Activated CD4-positive, alpha-beta T cell treated with anti-CD3 and anti-CD28 coated beads, Interleukin-2, amount 10 ng/mL, durations not matched to agents 24 days and 14 days (primary cell): ENCODE results near the gene CYP27C1. TPM values are rescaled to one million over a fixed set of nuclear protein-coding genes. Genes with fewer than 3 reads are reported as not detected.

ENCODE experiments used
- DNase-seq: peaks from one replicate; pipeline ENCODE4 v3.0.0; 2022
- H3K27ac Mint-ChIP-seq: one replicate; pipeline ENCODE4 v1.8.0; 2022; ENCODE audit warnings: mild to moderate bottlenecking, mixed read lengths
- H3K27me3 Mint-ChIP-seq: one replicate; pipeline ENCODE4 v1.8.0; 2022; ENCODE audit warnings: mixed read lengths
- H3K36me3 Mint-ChIP-seq: one replicate; pipeline ENCODE4 v1.8.0; 2022; ENCODE audit warnings: low read depth, mild to moderate bottlenecking, mixed read lengths
- H3K4me1 Mint-ChIP-seq: one replicate; pipeline ENCODE4 v1.8.0; 2021; ENCODE audit warnings: mixed read lengths
- H3K4me3 Mint-ChIP-seq: one replicate; pipeline ENCODE4 v1.8.0; 2022; ENCODE audit warnings: mild to moderate bottlenecking, moderate library complexity, mixed read lengths
- H3K9me3 Mint-ChIP-seq: one replicate; pipeline ENCODE4 v1.8.0; 2021; ENCODE audit warnings: mixed read lengths
- intact Hi-C: fragments of 100-400 bp; cut with micrococcal nuclease; formaldehyde crosslinking; loops from one replicate; pipeline ENCODE4 v1.15.1; 2023
- total RNA-seq: library from RNA; stranded (reverse); gene quantifications from 2 replicates; pipeline ENCODE4 v1.2.3, GENCODE V29; 2022

Gene CYP27C1
- total RNA-seq, 1 donor from 2014 or later, result not detected

GRCh38 chr2:127154396-127154795, 65.7 kb downstream of the CYP27C1 start:
- DNase-seq, result no peak
- intact Hi-C loops, result no loop called here
- H3K4me3 Mint-ChIP-seq, result no peak overlapping the region
- no peak overlapping the region for H3K27ac Mint-ChIP-seq
- peaks cover 8% of the 10 kb centered on the region for H3K27me3 Mint-ChIP-seq
- no peaks in the 10 kb centered on the region for H3K4me1 Mint-ChIP-seq
- no peaks in the 10 kb centered on the region for H3K36me3 Mint-ChIP-seq
- H3K9me3 Mint-ChIP-seq, result peaks cover 5% of the 10 kb centered on the region

DNA sequence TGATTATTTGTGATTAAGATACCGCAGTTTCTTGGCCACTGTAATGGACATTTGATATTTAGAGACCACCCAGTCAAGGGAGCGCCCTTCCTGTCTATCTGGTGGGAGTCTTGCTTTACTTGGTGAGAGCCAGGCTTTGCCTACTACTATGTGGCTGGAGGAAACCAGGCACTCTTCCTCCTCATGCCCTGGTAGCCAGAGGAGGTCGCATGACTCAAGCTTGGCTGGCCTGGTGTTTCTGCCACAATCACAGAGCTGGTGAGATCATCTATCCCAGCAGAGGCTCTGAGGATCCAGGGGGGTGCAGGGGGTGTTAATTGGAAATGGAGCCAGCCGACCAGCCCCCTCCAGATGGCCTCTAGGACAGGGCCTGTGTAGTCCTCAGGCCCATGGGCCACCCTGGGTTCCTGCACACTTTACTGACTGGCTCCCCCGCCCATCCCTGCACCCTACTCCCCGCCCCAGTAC, 66.4 kb downstream of the CYP27C1 start:
- Mint-ChIP-seq H3K27me3 (peaks cover 6% of the 10 kb centered on the region), H3K36me3 (no peaks in the 10 kb centered on the region), H3K4me1 (no peaks in the 10 kb centered on the region), H3K9me3 (peaks cover 5% of the 10 kb centered on the region), H3K4me3 (no peak overlapping the region), H3K27ac (no peak overlapping the region)
- intact Hi-C loops, result no loop called here
- no peak for DNase-seq

DNA sequence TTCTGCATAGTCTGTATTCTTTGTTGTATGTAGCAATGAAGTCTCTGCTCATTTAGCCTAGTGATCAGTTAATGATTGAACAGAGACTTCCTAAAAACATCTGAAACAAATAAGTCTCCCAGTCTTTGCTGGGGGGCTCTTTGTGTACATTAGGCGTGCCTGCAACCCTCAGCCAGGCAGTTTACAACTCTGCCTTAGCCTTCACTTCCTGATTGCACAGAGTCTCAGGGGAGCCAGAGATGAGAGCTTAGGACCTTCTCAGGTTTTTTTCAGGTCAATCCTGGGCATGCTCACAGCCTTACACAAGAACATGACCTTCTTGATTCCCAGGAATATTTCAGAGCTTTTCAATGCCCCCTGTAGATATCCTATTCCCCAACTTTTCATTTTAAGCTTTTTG, 69.1 kb downstream of the CYP27C1 start:
- intact Hi-C loops, result no loop called here
- no peak overlapping the region for H3K27ac Mint-ChIP-seq
- H3K9me3 Mint-ChIP-seq, result peaks cover 5% of the 10 kb centered on the region
- no peak for DNase-seq
- no peaks in the 10 kb centered on the region for H3K36me3 Mint-ChIP-seq
- peaks cover 2% of the 10 kb centered on the region for H3K27me3 Mint-ChIP-seq
- no peak overlapping the region for H3K4me3 Mint-ChIP-seq
- no peaks in the 10 kb centered on the region for H3K4me1 Mint-ChIP-seq

- no peak overlapping the region for H3K4me3 Mint-ChIP-seq
- no peaks in the 10 kb centered on the region for H3K36me3 Mint-ChIP-seq
- DNase-seq, result no peak
- intact Hi-C loops, result no loop called here
- H3K9me3 Mint-ChIP-seq, result peaks cover 5% of the 10 kb centered on the region
- no peaks in the 10 kb centered on the region for H3K4me1 Mint-ChIP-seq
- H3K27ac Mint-ChIP-seq, result no peak overlapping the region
- no peaks in the 10 kb centered on the region for H3K27me3 Mint-ChIP-seq
Measured at GRCh38 chr2:127149384-127149783, 70.7 kb downstream of the CYP27C1 start.

DNA sequence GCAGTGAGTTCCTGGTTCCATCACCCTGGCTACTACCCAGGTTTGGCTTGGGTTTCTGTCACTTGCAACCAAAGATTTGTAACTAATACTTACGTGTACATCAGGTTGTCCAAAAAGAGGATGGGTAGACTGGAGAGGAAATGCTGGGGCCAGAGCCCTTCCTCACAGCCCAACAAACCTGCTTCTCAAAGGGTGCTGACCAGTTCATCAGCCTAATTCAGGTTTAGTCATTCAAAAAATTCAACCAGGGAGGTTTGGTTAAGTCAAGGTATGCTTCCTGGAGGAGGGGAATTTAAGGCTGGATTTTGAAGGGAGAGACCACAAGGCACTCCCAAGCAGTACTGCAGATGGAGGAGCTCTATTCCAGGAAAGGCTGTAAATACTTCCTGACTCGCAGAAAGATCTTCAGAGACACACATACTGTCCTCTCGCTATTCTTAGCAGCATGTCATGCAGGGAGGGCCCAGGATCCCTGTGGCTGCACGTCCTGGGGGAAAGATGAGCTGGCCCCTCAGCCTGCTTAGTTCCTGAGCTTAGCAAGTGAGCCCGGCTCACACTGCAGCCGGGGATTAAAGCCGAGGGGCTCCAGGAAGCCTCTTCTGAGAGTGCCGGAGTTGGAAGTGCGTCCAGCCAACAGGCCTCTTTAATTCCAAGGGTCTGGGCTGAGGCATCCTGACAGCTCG, 73.1 kb downstream of the CYP27C1 start:
- intact Hi-C loops, result no loop called here
- Mint-ChIP-seq H3K4me1 (no peaks in the 10 kb centered on the region), H3K4me3 (no peak overlapping the region), H3K27ac (no peak overlapping the region), H3K27me3 (no peaks in the 10 kb centered on the region), H3K9me3 (peaks cover 2% of the 10 kb centered on the region), H3K36me3 (no peaks in the 10 kb centered on the region)
- DNase-seq, result no peak

DNA sequence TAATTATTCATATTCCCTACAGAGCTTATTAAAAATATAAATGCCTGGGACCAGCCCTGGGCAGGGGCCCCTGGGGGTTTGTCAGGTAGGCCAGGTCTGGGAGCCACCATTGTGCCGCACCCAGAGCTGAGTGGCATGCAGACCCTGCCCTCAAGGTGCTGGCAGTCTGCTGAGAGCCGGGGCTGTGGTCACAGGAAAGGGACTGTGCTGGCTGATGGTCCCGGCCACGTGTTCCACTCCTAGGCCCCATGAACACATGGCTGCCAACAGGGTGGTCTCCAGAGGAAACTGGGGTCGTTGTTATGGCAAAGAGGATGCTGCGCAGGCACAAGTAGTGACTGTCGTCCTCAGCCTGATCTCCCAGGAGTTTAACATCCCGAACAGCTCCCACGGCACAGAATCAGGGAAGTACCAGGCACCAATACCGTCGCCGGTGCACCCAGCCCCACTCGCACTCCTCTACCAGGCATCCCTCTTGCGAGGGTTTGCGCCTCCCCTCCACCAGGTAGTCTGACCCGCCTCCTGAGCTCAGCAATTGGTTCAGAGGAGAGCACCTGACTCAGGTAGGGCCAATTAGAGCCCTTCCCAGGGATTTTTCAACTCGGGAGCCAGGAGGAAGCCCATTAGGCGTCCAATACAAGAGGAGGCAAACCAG, 73.9 kb downstream of the CYP27C1 start:
- no peaks in the 10 kb centered on the region for H3K4me1 Mint-ChIP-seq
- intact Hi-C loops, result no loop called here
- peaks cover 3% of the 10 kb centered on the region for H3K27me3 Mint-ChIP-seq
- no peaks in the 10 kb centered on the region for H3K9me3 Mint-ChIP-seq
- no peaks in the 10 kb centered on the region for H3K36me3 Mint-ChIP-seq
- DNase-seq, result no peak
- no peak overlapping the region for H3K27ac Mint-ChIP-seq
- no peak overlapping the region for H3K4me3 Mint-ChIP-seq

- H3K27ac Mint-ChIP-seq, result no peak overlapping the region
- H3K36me3 Mint-ChIP-seq, result no peaks in the 10 kb centered on the region
- H3K27me3 Mint-ChIP-seq, result peaks cover 5% of the 10 kb centered on the region
- H3K9me3 Mint-ChIP-seq, result no peaks in the 10 kb centered on the region
- H3K4me3 Mint-ChIP-seq, result no peak overlapping the region
- intact Hi-C loops, result no loop called here
- DNase-seq, result no peak
- no peaks in the 10 kb centered on the region for H3K4me1 Mint-ChIP-seq
Measured at GRCh38 chr2:127145280-127145895, 74.7 kb downstream of the CYP27C1 start.

DNA sequence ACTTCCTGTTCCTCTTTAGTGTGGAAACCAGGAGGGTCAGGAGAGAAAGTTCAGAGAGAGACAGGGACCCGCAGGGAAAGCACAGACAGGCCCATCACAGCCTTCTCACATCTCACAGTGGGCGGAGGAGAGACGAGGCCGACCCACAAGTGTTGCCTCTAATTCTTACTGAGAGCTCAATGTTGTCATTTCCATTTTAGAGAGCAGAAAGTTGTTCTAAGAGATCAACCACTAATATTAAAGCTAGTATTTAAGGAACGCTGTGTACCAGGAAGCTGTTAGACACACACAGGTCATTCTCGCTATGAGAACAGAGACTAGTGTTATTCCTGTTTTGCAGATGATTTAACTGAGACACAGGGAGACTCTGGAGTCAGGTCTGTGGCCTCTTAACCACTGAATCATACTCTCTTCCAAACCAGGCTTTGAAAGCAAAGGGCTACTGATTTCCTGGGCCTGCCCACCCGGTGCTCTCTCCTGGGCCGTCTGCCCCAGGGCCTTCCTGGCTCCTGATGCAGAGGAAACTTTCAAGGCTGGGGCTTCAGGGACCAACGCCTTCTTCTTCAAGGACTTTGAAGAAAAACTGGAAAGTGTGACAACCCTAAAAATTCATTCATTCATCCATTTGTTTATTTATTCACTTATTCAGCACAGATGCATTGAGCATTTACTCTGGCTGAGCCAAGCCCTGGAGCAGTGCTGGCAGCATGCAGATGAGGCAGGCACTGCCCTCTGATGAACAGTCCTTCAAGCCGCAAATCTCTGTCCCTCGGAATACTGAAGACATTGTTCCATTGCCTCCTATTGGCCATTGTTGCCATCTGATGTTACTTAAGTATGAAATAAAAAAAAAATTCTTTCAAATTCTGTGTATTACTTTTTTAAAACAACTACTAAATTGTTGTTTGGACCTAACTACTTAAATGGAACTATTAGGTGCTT, 76.0 kb downstream of the CYP27C1 start:
- Mint-ChIP-seq H3K4me3 (no peak overlapping the region), H3K27ac (no peak overlapping the region), H3K9me3 (no peaks in the 10 kb centered on the region), H3K36me3 (no peaks in the 10 kb centered on the region), H3K4me1 (no peaks in the 10 kb centered on the region), H3K27me3 (peaks cover 16% of the 10 kb centered on the region)
- intact Hi-C loops, result no loop called here
- DNase-seq, result no peak

DNA sequence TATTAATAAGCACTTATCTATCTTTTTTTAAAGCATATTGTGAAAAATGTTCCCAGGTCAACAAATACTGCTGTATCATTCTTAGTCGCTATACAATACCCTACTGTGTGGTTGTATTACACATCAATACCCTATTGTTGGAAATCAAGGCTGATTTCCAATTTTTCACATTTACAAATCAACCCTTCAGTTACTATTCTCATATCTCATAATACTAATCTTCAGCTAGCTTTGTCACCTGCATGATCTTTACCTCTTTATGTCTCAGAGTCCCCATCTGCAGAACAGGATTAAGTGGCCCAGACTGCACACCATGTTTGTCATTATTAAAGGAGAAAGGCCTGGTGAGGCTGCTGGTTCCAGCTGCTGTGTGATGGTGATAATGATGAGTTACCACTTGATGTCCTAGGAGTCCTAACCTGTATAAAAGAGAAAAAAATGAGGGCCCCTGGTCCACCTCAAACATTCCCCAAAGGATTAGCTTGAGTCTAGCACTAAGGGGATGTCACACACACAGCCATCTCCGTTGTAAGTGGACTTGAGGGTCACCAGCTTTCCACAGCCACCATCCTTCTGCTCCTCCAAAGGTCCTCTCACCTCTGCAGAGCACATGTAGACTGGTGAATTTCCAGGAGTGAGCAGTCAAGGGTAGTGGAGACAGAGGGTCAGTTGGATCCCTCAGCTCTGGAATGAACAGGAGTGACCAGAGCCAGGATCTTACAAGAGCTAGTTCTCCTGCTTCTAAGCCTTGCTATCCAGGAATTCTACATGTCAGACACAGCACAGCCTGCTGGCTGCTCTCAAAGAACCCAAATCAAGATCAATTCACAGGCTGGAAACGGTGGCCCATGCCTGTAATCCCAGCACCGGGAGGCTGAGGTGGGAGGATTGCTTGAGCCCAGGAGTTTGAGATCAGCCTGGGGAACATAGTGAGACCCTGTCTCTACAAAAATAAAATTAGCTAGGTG, 77.2 kb downstream of the CYP27C1 start:
- intact Hi-C loops, result no loop called here
- H3K36me3 Mint-ChIP-seq, result no peaks in the 10 kb centered on the region
- H3K27me3 Mint-ChIP-seq, result peaks cover 18% of the 10 kb centered on the region
- H3K4me3 Mint-ChIP-seq, result no peak overlapping the region
- H3K27ac Mint-ChIP-seq, result no peak overlapping the region
- H3K4me1 Mint-ChIP-seq, result no peaks in the 10 kb centered on the region
- no peaks in the 10 kb centered on the region for H3K9me3 Mint-ChIP-seq
- DNase-seq, result no peak

- no peak overlapping the region for H3K27ac Mint-ChIP-seq
- H3K36me3 Mint-ChIP-seq, result no peaks in the 10 kb centered on the region
- H3K4me3 Mint-ChIP-seq, result no peak overlapping the region
- intact Hi-C loops, result no loop called here
- DNase-seq, result no peak
- H3K9me3 Mint-ChIP-seq, result no peaks in the 10 kb centered on the region
- H3K27me3 Mint-ChIP-seq, result peaks cover 18% of the 10 kb centered on the region
- no peaks in the 10 kb centered on the region for H3K4me1 Mint-ChIP-seq
Measured at GRCh38 chr2:127140538-127140937, 79.6 kb downstream of the CYP27C1 start.

DNA sequence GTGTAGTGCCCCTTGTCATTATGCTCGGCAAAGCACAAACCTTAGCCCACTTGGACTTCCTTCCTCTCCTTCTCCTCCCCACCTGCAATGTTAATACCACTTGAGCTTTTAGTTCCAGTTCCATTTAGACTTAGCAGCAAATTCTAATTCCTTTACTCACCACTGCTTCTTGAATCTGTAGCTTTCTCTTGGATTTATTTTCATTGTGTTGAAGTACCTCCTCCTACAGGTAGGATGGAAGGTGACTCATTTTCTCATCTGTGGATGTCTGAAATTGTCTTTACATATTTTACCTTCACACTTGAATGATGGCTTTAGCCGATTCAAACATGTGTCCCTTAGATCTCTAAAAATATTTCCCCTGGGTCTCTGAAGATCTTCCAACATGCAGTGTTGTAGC, 80.3 kb downstream of the CYP27C1 start:
- intact Hi-C loops, result no loop called here
- no peaks in the 10 kb centered on the region for H3K4me1 Mint-ChIP-seq
- peaks cover 18% of the 10 kb centered on the region for H3K27me3 Mint-ChIP-seq
- H3K36me3 Mint-ChIP-seq, result no peaks in the 10 kb centered on the region
- no peak overlapping the region for H3K4me3 Mint-ChIP-seq
- DNase-seq, result no peak
- H3K9me3 Mint-ChIP-seq, result no peaks in the 10 kb centered on the region
- no peak overlapping the region for H3K27ac Mint-ChIP-seq

- Mint-ChIP-seq H3K4me1 (no peaks in the 10 kb centered on the region), H3K36me3 (no peaks in the 10 kb centered on the region), H3K4me3 (no peak overlapping the region), H3K9me3 (no peaks in the 10 kb centered on the region), H3K27me3 (peaks cover 18% of the 10 kb centered on the region), H3K27ac (no peak overlapping the region)
- DNase-seq, result no peak
- intact Hi-C loops, result no loop called here
Measured at GRCh38 chr2:127138281-127138680, 81.8 kb downstream of the CYP27C1 start.

- intact Hi-C loops, result no loop called here
- no peak overlapping the region for H3K27ac Mint-ChIP-seq
- no peak for DNase-seq
Measured at GRCh38 chr2:127137741-127138140, 82.4 kb downstream of the CYP27C1 start.

More at GRCh38 chr2:127137741-127138140, 82.4 kb downstream of the CYP27C1 start:
- Mint-ChIP-seq H3K4me3 (no peak overlapping the region), H3K27me3 (peaks cover 18% of the 10 kb centered on the region), H3K36me3 (no peaks in the 10 kb centered on the region), H3K4me1 (no peaks in the 10 kb centered on the region), H3K9me3 (no peaks in the 10 kb centered on the region)
